ENCODE data around the gene SDC3.

DNA sequence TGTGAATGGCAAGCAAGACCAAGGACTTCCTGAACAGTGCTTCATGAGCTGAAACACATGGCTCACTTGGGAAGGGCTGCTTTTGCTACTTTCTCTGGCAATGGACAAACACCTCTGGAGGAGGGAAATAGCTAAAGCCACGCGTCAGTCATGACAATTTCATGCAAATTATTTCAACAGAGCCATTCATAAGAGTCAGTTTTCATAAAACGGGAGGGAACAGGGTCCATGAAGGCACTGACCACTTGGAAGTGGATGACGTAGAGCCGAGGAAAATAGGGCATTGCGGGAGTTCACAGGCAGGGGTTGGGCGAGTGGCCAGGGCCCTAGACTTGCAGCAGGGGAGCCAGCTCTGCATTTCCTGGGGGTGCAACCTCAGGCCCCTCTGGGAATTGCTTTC is 43.9 kb downstream of the SDC3 start:
- TF ChIP-seq, protein P1, sequence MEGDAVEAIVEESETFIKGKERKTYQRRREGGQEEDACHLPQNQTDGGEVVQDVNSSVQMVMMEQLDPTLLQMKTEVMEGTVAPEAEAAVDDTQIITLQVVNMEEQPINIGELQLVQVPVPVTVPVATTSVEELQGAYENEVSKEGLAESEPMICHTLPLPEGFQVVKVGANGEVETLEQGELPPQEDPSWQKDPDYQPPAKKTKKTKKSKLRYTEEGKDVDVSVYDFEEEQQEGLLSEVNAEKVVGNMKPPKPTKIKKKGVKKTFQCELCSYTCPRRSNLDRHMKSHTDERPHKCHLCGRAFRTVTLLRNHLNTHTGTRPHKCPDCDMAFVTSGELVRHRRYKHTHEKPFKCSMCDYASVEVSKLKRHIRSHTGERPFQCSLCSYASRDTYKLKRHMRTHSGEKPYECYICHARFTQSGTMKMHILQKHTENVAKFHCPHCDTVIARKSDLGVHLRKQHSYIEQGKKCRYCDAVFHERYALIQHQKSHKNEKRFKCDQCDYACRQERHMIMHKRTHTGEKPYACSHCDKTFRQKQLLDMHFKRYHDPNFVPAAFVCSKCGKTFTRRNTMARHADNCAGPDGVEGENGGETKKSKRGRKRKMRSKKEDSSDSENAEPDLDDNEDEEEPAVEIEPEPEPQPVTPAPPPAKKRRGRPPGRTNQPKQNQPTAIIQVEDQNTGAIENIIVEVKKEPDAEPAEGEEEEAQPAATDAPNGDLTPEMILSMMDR (IDR thresholded peaks at IDR 0.05; ENCODE audit: low read depth, low read length, missing input control): no peak
- TF ChIP-seq, protein P2, sequence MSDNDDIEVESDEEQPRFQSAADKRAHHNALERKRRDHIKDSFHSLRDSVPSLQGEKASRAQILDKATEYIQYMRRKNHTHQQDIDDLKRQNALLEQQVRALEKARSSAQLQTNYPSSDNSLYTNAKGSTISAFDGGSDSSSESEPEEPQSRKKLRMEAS (IDR thresholded peaks at IDR 0.05): no peak
- TF ChIP-seq EGR1 (IDR thresholded peaks at IDR 0.05; ENCODE audit: low read depth in 2 of 2) (no peak), JUND (IDR thresholded peaks at IDR 0.05) (no peak), RAD21 (IDR thresholded peaks at IDR 0.05) (no peak), YY1 (IDR thresholded peaks at IDR 0.05) (no peak), GABPA (IDR thresholded peaks at IDR 0.05 in 1 of 2, conservative IDR thresholded peaks at IDR 0.05 in 1 of 2) (no peak)
- TF ChIP-seq, protein P3, sequence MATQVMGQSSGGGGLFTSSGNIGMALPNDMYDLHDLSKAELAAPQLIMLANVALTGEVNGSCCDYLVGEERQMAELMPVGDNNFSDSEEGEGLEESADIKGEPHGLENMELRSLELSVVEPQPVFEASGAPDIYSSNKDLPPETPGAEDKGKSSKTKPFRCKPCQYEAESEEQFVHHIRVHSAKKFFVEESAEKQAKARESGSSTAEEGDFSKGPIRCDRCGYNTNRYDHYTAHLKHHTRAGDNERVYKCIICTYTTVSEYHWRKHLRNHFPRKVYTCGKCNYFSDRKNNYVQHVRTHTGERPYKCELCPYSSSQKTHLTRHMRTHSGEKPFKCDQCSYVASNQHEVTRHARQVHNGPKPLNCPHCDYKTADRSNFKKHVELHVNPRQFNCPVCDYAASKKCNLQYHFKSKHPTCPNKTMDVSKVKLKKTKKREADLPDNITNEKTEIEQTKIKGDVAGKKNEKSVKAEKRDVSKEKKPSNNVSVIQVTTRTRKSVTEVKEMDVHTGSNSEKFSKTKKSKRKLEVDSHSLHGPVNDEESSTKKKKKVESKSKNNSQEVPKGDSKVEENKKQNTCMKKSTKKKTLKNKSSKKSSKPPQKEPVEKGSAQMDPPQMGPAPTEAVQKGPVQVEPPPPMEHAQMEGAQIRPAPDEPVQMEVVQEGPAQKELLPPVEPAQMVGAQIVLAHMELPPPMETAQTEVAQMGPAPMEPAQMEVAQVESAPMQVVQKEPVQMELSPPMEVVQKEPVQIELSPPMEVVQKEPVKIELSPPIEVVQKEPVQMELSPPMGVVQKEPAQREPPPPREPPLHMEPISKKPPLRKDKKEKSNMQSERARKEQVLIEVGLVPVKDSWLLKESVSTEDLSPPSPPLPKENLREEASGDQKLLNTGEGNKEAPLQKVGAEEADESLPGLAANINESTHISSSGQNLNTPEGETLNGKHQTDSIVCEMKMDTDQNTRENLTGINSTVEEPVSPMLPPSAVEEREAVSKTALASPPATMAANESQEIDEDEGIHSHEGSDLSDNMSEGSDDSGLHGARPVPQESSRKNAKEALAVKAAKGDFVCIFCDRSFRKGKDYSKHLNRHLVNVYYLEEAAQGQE (IDR thresholded peaks at IDR 0.05): no peak

All from liver (tissue), 3 donors.